Stimulated activated effector memory CD8-positive, alpha-beta T cell treated with anti-CD3 and anti-CD28 coated beads, Interleukin-12 subunit alpha, Interleukin-12 subunit beta, amount 100 ng/mL, for 72 hours (primary cell): Measurements from ENCODE around the gene PLIN4.

Source experiments
- ATAC-seq: fragments of 150-1000 bp; cut with Tn5 transposase; 2 replicates; pipeline ENCODE4 v1.10.0; 2021
- DNase-seq, 2 donors: peaks; one replicate each; pipeline ENCODE4 v3.0.0; 2021 to 2022; ENCODE audit warnings: low spot score in 2 of 2
- H3K27ac Mint-ChIP-seq: one replicate; pipeline ENCODE4 v1.8.0; 2022; ENCODE audit warnings: mild to moderate bottlenecking, mixed read lengths
- H3K36me3 Mint-ChIP-seq: one replicate; pipeline ENCODE4 v1.8.0; 2022; ENCODE audit warnings: mild to moderate bottlenecking, mixed read lengths
- H3K4me1 Mint-ChIP-seq: one replicate; pipeline ENCODE4 v1.8.0; 2022; ENCODE audit warnings: mixed read lengths
- H3K4me3 Mint-ChIP-seq: one replicate; pipeline ENCODE4 v1.8.0; 2022; ENCODE audit warnings: mild to moderate bottlenecking, mixed read lengths
- H3K9me3 Mint-ChIP-seq: one replicate; pipeline ENCODE4 v1.8.0; 2022; ENCODE audit warnings: mixed read lengths

Gene PLIN4

GRCh38 chr19:4506449-4507149 is 11.7 kb downstream of the PLIN4 start:
- Mint-ChIP-seq H3K4me3 (no peak overlapping the region), H3K36me3 (peaks cover 19% of the 10 kb centered on the region), H3K4me1 (peaks cover 14% of the 10 kb centered on the region), H3K27ac (peak overlapping the region; percentile 86), H3K9me3 (no peaks in the 10 kb centered on the region)
- peak; percentile 49 for ATAC-seq
- DNase-seq, result no peak

GRCh38 chr19:4505570-4506448 is 12.5 kb downstream of the PLIN4 start:
- Mint-ChIP-seq H3K36me3 (peaks cover 19% of the 10 kb centered on the region), H3K9me3 (no peaks in the 10 kb centered on the region), H3K27ac (peak overlapping the region; percentile 86), H3K4me3 (no peak overlapping the region), H3K4me1 (peaks cover 14% of the 10 kb centered on the region)
- no peak for DNase-seq
- ATAC-seq, result no peak

GRCh38 chr19:4504891-4505569 is 13.3 kb downstream of the PLIN4 start:
- H3K4me3 Mint-ChIP-seq, result no peak overlapping the region
- DNase-seq (no peak), ATAC-seq (no peak)
- H3K36me3 Mint-ChIP-seq, result peaks cover 22% of the 10 kb centered on the region
- H3K9me3 Mint-ChIP-seq, result no peaks in the 10 kb centered on the region
- H3K27ac Mint-ChIP-seq, result peak overlapping the region; percentile 86
- H3K4me1 Mint-ChIP-seq, result peaks cover 14% of the 10 kb centered on the region

- Mint-ChIP-seq H3K4me3 (no peak overlapping the region), H3K9me3 (no peaks in the 10 kb centered on the region), H3K36me3 (peaks cover 27% of the 10 kb centered on the region), H3K4me1 (peaks cover 14% of the 10 kb centered on the region), H3K27ac (no peak overlapping the region)
- ATAC-seq (no peak), DNase-seq (no peak)
These were observed 14.0 kb downstream of the PLIN4 start for GRCh38 chr19:4504297-4504701.

- H3K27ac Mint-ChIP-seq, result no peak overlapping the region
- DNase-seq, result no peak
- peaks cover 27% of the 10 kb centered on the region for H3K36me3 Mint-ChIP-seq
- H3K4me3 Mint-ChIP-seq, result no peak overlapping the region
- peaks cover 14% of the 10 kb centered on the region for H3K4me1 Mint-ChIP-seq
- H3K9me3 Mint-ChIP-seq, result no peaks in the 10 kb centered on the region
- no peak for ATAC-seq
These were observed 14.5 kb downstream of the PLIN4 start for GRCh38 chr19:4503825-4504170.

GRCh38 chr19:4503132-4503824 is 15.0 kb downstream of the PLIN4 start:
- H3K9me3 Mint-ChIP-seq, result no peaks in the 10 kb centered on the region
- ATAC-seq (no peak), DNase-seq (no peak)
- no peak overlapping the region for H3K27ac Mint-ChIP-seq
- H3K36me3 Mint-ChIP-seq, result peaks cover 27% of the 10 kb centered on the region
- peaks cover 14% of the 10 kb centered on the region for H3K4me1 Mint-ChIP-seq
- H3K4me3 Mint-ChIP-seq, result no peak overlapping the region

GRCh38 chr19:4502282-4503131 is 15.8 kb downstream of the PLIN4 start:
- DNase-seq (no peak), ATAC-seq (no peak)
- Mint-ChIP-seq H3K4me3 (no peak overlapping the region), H3K36me3 (peaks cover 27% of the 10 kb centered on the region), H3K4me1 (peaks cover 14% of the 10 kb centered on the region), H3K27ac (no peak overlapping the region), H3K9me3 (no peaks in the 10 kb centered on the region)

GRCh38 chr19:4501691-4502090 is 16.6 kb downstream of the PLIN4 start:
- Mint-ChIP-seq H3K4me1 (peaks cover 12% of the 10 kb centered on the region), H3K27ac (no peak overlapping the region), H3K4me3 (no peak overlapping the region), H3K9me3 (no peaks in the 10 kb centered on the region), H3K36me3 (peaks cover 27% of the 10 kb centered on the region)
- DNase-seq (no peak), ATAC-seq (no peak)

- ATAC-seq (no peak), DNase-seq (no peak)
- Mint-ChIP-seq H3K36me3 (peaks cover 25% of the 10 kb centered on the region), H3K9me3 (no peaks in the 10 kb centered on the region), H3K27ac (no peak overlapping the region), H3K4me1 (peaks cover 5% of the 10 kb centered on the region), H3K4me3 (no peak overlapping the region)
These were observed 17.3 kb downstream of the PLIN4 start for GRCh38 chr19:4500841-4501591.

- H3K4me3 Mint-ChIP-seq, result no peak overlapping the region
- no peaks in the 10 kb centered on the region for H3K4me1 Mint-ChIP-seq
- ATAC-seq (no peak), DNase-seq (no peak)
- no peaks in the 10 kb centered on the region for H3K9me3 Mint-ChIP-seq
- peaks cover 31% of the 10 kb centered on the region for H3K36me3 Mint-ChIP-seq
- no peak overlapping the region for H3K27ac Mint-ChIP-seq
These were observed 18.4 kb downstream of the PLIN4 start for GRCh38 chr19:4499855-4500254.

- Mint-ChIP-seq H3K27ac (no peak overlapping the region), H3K36me3 (peaks cover 35% of the 10 kb centered on the region), H3K9me3 (no peaks in the 10 kb centered on the region), H3K4me3 (no peak overlapping the region), H3K4me1 (no peaks in the 10 kb centered on the region)
- ATAC-seq, result no peak
- no peak for DNase-seq
These were observed 19.0 kb downstream of the PLIN4 start for GRCh38 chr19:4499318-4499717.

GRCh38 chr19:4498694-4499093 is 19.6 kb downstream of the PLIN4 start:
- no peak overlapping the region for H3K27ac Mint-ChIP-seq
- ATAC-seq (no peak), DNase-seq (no peak)
- H3K4me1 Mint-ChIP-seq, result no peaks in the 10 kb centered on the region
- H3K4me3 Mint-ChIP-seq, result no peak overlapping the region
- H3K9me3 Mint-ChIP-seq, result no peaks in the 10 kb centered on the region
- H3K36me3 Mint-ChIP-seq, result peaks cover 35% of the 10 kb centered on the region

GRCh38 chr19:4497770-4498389 is 20.4 kb downstream of the PLIN4 start:
- Mint-ChIP-seq H3K36me3 (peaks cover 33% of the 10 kb centered on the region), H3K27ac (no peak overlapping the region), H3K4me3 (no peak overlapping the region), H3K9me3 (no peaks in the 10 kb centered on the region), H3K4me1 (no peaks in the 10 kb centered on the region)
- DNase-seq (no peak), ATAC-seq (no peak)
